Pancreas (tissue), 10 donors: ENCODE results near the gene MCTP1. TPM values are rescaled to one million over a fixed set of nuclear protein-coding genes. Genes with fewer than 3 reads are reported as not detected.

Source experiments
- ATAC-seq, 4 donors: fragments of 200-7000 bp; cut with Tn5 transposase; one replicate each; pipeline versions ENCODE4 v1.8.0 to v1.9.1; 2020; ENCODE audit warnings: mild to moderate bottlenecking in 4 of 4, moderate library complexity in 4 of 4
- DNase-seq, 6 donors: peaks; one replicate each; pipeline ENCODE4 v3.0.0-alpha.2; 2020
- FAIRE-seq: peaks from 2 replicates; lab custom pipeline; 2012; peaks lifted over from hg19 to GRCh38; lab: Jason Lieb, UNC
- H3K27ac ChIP-seq, 4 donors: fragments of 200-600 bp; sonication (generic); 1 replicate in 3 of 4; 2 replicates in 1 of 4; pipeline versions ENCODE4 v1.5.0 to v1.8.0; 2020
- H3K27me3 ChIP-seq, 4 donors: fragments of 200-600 bp; one replicate each; pipeline ENCODE4 v1.8.0; 2021
- H3K36me3 ChIP-seq, 3 donors: fragments of 200-600 bp; sonication (generic) in 1 of 3; one replicate each; pipeline versions ENCODE4 v1.5.0 to v1.8.0; 2020 to 2021
- H3K4me1 ChIP-seq, 3 donors: fragments of 200-600 bp; one replicate each; pipeline ENCODE4 v1.8.0; 2021
- H3K4me3 ChIP-seq, 4 donors: fragments of 200-600 bp; sonication (generic) in 2 of 4; one replicate each; pipeline versions ENCODE4 v1.5.0 to v1.8.0; 2020 to 2021
- H3K9me3 ChIP-seq, 4 donors: fragments of 200-600 bp; one replicate each; pipeline ENCODE4 v1.8.0; 2021
- WGBS, 2 donors: extraction: QIAGEN DNeasy Blood & Tissue Kit; methylation state at CpG; one replicate each; pipeline ENCODE4 v1.1.7; 2013; 5-methylcytosine and 5-hydroxymethylcytosine counted together
- intact Hi-C, 3 donors: fragments of 100-400 bp; cut with DNase I; formaldehyde crosslinking; loops; one replicate each; pipeline versions ENCODE4 v1.11.1 to v1.14.2; 2022
- polyA plus RNA-seq, 2 donors: library from polyadenylated mRNA; stranded (reverse); fragments of 200-250 nt; gene quantifications; one replicate each; pipeline ENCODE4 v1.2.3, GENCODE V29; 2013
- total RNA-seq, 6 donors: library from RNA; stranded (reverse); fragmentation: NEBNext Ultra II Directional in 4 of 6; extraction: Animal tissue kit (Norgen Biotek cat#: 25700) in 4 of 6; gene quantifications; one replicate each; pipeline versions ENCODE4 v1.2.1 to v1.2.4, GENCODE V29; 2021 to 2023
- TF ChIP-seq, protein P1 (sequence below), 4 donors: fragments of 200-600 bp; sonication (generic) in 3 of 4; IDR thresholded peaks; one replicate each; pipeline versions ENCODE4 v1.5.0 to v1.8.0; 2021; ENCODE audit warnings: antibody characterized with exemption in 4 of 4
- donor health status: healthy with polysubstance abuse.
- donor health status: DM: no; HTN: no; CAD: no; lungs with moderate emphysema.
- donor health status: DM: no; HTN: no; CAD: no.
- donor health status: control.
- donor health status: control.
- donor health status: Bipolar disorder and iron deficiency.
- donor health status: DM: yes; HTN: yes; CAD: no.
- donor health status: DM: no; HTN: no; CAD: no.
- donor health status: DM: no; HTN: no; CAD: no.
- donor health status: DM: yes; HTN: yes; CAD: no.

Gene MCTP1
- total and polyA plus RNA-seq, 8 donors, result 0.80 to 8.1 (median 2.2) TPM

DNA sequence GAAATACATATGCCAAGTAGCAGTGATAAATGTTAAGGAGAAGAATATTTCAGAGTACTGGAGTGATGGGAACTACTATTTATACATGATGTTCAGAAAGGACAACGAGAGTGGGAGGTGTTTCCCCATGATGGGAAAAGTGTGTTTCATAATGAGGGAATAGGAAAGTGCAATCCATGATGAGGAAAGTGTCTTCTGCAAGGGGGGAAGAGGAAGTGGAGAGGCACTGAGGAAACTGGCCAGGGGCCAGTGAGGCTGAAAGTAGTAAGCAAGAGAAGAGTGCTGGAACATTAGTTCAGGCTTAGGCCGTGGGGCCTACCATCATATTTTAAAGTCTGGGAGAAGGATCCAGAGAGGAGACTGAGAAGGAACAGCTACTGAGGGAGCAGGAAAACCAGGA is 339.2 kb downstream of the MCTP1 start:
- Histone ChIP-seq H3K4me3 (no peak overlapping the region), H3K27me3 (no peaks in the 10 kb centered on the region), H3K9me3 (no peaks in the 10 kb centered on the region), H3K4me1 (no peaks in the 10 kb centered on the region), H3K27ac (no peak overlapping the region), H3K36me3 (no peaks in the 10 kb centered on the region)
- peak in 1 of 4 donors; percentile 22 for ATAC-seq
- DNase-seq, result peak in 1 of 6 donors; percentile 7
- no peak for FAIRE-seq
- intact Hi-C loops, result no loop called here
- 39 to 73% methylated on average over 2 of the region's 2 CpGs for WGBS, 2 donors
- TF ChIP-seq, protein P1, sequence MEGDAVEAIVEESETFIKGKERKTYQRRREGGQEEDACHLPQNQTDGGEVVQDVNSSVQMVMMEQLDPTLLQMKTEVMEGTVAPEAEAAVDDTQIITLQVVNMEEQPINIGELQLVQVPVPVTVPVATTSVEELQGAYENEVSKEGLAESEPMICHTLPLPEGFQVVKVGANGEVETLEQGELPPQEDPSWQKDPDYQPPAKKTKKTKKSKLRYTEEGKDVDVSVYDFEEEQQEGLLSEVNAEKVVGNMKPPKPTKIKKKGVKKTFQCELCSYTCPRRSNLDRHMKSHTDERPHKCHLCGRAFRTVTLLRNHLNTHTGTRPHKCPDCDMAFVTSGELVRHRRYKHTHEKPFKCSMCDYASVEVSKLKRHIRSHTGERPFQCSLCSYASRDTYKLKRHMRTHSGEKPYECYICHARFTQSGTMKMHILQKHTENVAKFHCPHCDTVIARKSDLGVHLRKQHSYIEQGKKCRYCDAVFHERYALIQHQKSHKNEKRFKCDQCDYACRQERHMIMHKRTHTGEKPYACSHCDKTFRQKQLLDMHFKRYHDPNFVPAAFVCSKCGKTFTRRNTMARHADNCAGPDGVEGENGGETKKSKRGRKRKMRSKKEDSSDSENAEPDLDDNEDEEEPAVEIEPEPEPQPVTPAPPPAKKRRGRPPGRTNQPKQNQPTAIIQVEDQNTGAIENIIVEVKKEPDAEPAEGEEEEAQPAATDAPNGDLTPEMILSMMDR (IDR thresholded peaks at IDR 0.05), result no peak

DNA sequence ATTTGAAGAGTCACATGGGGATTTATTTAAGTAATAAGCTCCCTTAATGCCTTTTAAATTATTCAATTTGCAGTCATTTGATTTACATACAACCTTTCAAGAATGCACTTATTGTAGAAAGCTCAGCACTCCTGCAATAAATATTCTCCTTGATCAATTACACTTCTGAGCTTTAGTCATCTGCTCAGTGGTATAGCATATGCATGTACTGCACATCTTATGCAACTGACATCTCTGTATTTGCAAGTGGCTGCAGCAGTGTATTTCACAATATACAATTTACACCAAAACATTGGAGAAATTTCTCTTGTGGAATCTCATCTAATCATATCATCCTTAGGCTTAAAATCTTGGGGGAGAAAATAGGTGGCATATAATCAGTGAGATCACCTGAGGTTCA is 340.7 kb downstream of the MCTP1 start:
- Histone ChIP-seq H3K4me1 (no peaks in the 10 kb centered on the region), H3K27ac (no peak overlapping the region), H3K9me3 (no peaks in the 10 kb centered on the region), H3K27me3 (no peaks in the 10 kb centered on the region), H3K36me3 (no peaks in the 10 kb centered on the region), H3K4me3 (no peak overlapping the region)
- intact Hi-C loops, result no loop called here
- TF ChIP-seq, protein P1 (IDR thresholded peaks at IDR 0.05), result no peak
- no peak for DNase-seq
- FAIRE-seq, result no peak
- ATAC-seq, result no peak

DNA sequence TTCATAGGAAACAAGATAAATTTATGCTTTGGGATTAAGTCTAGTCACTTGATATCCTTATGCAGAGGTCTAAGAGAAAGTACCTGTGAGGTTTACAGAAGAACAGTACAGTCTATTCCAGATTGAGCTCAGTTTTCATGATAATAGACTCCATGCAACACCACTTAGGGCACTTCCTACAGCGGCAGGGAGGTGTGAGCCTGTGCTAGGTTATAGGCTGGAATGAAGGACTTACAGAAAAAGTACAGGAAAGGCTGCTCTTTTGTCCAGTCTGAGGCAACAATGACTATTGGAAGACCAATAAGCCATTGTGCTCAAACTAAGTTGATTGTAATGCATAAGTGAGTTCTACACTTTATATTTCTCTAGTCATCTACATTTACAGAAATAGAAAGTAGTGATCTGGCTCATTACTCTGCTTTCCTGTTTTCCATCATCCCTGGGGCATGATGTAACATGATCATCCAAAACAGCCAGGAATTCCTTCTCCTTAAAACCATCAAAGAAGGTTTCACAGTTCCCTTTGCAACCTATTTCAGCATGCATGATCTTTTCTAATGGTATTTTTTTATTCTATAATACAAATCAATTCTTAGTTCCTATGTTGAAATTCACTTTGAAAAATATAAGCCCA is 343.7 kb downstream of the MCTP1 start:
- TF ChIP-seq, protein P1 (IDR thresholded peaks at IDR 0.05), result no peak
- H3K9me3 ChIP-seq, result no peaks in the 10 kb centered on the region
- WGBS, 2 donors, result 65 to 74% methylated on average over 1 of the region's 1 CpG
- no peaks in the 10 kb centered on the region for H3K36me3 ChIP-seq
- intact Hi-C loops, result no loop called here
- no peaks in the 10 kb centered on the region for H3K27me3 ChIP-seq
- no peaks in the 10 kb centered on the region for H3K4me1 ChIP-seq
- FAIRE-seq, result no peak
- H3K27ac ChIP-seq, result no peak overlapping the region
- DNase-seq, result no peak
- no peak for ATAC-seq
- H3K4me3 ChIP-seq, result no peak overlapping the region

DNA sequence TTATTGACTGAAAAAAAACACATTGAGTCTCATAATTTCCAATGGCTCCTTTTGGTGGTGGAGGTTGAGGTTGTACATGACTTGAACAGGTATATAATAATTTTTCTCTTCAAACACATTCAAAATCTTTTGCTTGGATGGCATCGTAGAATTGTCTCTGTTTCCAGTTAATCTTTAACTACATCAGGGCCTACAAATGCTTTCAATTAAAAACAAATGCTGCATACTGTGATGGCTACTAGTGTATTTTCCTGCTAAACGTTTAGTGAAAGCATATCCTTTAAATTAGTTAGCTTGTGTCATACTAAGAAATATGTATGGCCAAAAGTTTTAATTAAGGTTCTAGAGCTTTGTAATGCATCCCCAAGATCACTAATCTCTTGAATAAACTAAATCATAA is 352.6 kb downstream of the MCTP1 start:
- no peaks in the 10 kb centered on the region for H3K27me3 ChIP-seq
- TF ChIP-seq, protein P1 (IDR thresholded peaks at IDR 0.05), result no peak
- ATAC-seq (no peak), DNase-seq (no peak), FAIRE-seq (no peak)
- no peaks in the 10 kb centered on the region for H3K4me1 ChIP-seq
- H3K9me3 ChIP-seq, result no peaks in the 10 kb centered on the region
- intact Hi-C loops, result no loop called here
- 5 to 14% methylated on average over 2 of the region's 2 CpGs for WGBS, 2 donors
- no peaks in the 10 kb centered on the region for H3K36me3 ChIP-seq
- no peak overlapping the region for H3K4me3 ChIP-seq
- H3K27ac ChIP-seq, result no peak overlapping the region

DNA sequence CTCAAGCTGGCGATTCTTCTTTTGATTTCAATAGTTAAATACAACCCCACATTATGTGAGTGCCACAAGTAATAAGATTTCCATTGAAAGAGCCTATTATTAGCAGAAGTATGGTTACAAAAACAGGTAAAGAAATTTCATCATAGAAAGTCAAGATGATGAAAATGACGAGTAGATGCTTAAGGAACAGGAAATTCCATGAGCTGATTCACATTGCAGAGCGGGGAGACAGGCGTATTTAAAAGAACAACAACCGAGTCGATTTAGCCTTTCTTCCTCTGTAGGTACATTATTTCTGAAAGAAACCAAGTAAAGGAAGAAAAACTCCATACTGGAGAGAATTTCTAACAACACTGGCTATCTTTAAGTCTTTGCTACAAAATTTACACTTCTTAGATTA is 356.0 kb downstream of the MCTP1 start:
- Histone ChIP-seq H3K9me3 (no peaks in the 10 kb centered on the region), H3K27me3 (no peaks in the 10 kb centered on the region), H3K4me3 (no peak overlapping the region), H3K4me1 (no peaks in the 10 kb centered on the region), H3K27ac (no peak overlapping the region), H3K36me3 (no peaks in the 10 kb centered on the region)
- TF ChIP-seq, protein P1 (IDR thresholded peaks at IDR 0.05), result no peak
- 64 to 67% methylated on average over 6 of the region's 6 CpGs for WGBS, 2 donors
- DNase-seq (no peak), FAIRE-seq (no peak), ATAC-seq (no peak)
- intact Hi-C loops, result no loop called here
